NCI-H1417 (cell line): ENCODE data around the gene TSEN54.
"Not testable (repeated sequence)": the region's sequence is repeated elsewhere in the genome, so short reads cannot be mapped to it uniquely, and the experiment has no call there.

Experiments
- DNase-seq, 3 experiments: peaks; one replicate each; lab custom pipeline; 2025; lab: John Stamatoyannopoulos, UW

The TSEN54 gene

DNA sequence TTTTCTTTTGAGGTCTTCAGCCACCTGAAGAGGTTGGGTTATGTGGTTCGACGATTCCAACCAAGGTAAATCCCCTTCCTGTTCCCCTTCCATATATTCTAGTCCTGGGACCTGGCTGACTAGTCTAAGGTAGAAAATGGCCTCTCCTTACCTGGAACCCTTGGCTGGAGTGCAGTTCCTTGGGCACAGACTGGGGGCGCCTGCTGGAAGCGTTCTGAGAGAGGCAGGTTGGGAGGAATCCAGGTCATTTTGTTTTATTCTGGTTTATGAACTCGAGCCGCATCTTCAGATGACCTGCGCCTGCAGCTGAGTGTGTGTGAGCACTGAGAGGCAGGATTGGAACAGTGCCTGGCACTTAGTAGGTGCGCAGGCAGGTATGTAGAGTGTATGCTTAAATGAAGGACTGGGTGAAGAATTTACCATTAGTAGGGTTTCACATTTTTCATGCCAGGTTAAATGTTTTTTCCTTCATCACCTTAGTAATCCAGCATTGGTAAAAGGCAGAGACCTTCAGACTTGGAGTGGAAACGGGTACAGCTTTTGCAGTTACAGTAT, 2.7 kb downstream of the TSEN54 start:
- DNase-seq: no peak

DNA sequence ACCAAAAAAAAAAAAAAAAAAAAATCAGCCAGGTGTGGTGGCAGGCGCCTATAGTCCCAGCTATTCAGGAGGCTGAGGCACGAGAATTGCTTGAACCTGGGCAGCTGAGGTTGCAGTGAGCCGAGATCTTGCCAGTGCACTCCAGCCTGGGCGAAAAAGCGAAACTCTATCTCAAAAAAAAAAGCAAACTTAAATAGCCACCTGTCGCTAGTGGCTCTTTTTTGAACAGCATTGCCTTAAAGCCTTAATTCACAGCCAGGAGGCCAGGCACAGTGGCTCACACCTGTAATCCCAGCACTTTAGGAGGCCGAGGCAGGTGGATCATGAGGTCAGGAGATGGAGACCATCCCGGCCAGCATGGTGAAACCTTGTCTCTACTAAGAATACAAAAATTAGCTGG, 4.1 kb downstream of the TSEN54 start:
- not testable (repeated sequence) for DNase-seq

DNA sequence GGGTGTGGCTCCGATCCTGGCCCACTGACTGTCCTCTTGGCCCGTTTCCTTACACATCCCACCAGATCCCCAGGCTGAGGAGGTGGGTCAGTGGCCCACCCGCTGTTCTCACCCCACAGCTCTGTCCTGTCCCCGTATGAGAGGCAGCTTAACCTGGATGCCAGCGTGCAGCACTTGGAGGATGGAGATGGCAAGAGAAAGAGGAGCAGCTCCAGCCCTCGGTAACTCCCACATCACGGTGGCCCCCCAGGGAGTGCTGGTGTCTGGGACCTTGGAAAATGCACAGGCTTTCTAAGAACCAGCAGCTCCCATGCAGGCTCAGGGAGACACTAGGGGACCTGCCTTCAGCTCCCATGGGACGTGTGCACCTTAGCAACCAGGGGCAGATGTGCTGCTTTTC, 5.0 kb downstream of the TSEN54 start:
- DNase-seq: no peak

DNA sequence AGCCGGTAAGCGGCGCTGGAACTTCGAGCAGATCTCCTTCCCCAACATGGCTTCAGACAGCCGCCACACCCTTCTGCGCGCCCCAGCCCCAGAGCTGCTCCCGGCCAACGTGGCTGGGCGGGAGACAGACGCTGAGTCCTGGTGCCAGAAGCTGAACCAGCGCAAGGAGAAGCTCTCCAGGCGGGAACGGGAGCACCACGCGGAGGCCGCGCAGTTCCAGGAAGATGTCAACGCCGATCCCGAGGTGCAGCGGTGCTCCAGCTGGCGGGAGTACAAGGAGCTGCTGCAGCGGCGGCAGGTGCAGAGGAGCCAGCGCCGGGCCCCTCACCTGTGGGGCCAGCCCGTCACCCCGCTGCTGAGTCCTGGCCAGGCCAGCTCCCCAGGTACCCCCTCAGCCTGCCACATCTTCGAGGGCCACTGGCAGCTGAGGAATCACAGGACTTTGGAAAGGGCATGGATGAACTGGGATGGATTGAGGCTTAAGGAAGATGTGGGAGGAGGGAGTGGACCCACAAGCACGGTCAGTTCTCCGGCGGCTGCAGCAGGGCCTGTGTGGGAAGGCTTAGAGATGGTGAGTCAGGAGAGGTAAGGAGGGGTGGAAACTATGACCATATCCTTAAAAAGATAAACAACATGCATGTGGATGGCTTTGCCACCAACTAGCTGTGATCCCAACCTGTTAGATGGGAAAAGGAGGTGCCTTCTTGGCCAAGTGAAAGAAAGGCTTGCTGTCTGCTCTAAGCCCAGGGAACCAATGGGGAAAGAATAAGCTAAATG, 5.8 kb downstream of the TSEN54 start:
- DNase-seq: no peak

DNA sequence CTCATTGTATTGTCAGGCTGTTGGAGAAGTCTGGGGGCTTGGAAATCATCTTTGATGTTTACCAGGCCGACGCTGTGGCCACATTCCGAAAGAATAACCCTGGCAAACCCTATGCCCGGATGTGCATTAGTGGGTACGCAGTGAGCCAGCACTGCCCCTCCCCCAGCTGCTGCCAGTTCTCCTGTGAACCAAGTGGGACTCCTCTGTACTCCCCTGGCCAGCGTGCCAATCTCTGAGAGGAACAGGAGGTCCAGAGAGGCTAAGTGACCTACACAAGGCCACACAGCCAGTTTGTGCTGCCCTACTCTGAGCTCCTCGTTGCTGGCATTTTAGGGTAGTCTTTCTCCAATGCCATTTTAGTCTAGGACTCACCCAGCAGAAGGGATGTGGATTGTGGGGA, 7.3 kb downstream of the TSEN54 start:
- no peak for DNase-seq

DNA sequence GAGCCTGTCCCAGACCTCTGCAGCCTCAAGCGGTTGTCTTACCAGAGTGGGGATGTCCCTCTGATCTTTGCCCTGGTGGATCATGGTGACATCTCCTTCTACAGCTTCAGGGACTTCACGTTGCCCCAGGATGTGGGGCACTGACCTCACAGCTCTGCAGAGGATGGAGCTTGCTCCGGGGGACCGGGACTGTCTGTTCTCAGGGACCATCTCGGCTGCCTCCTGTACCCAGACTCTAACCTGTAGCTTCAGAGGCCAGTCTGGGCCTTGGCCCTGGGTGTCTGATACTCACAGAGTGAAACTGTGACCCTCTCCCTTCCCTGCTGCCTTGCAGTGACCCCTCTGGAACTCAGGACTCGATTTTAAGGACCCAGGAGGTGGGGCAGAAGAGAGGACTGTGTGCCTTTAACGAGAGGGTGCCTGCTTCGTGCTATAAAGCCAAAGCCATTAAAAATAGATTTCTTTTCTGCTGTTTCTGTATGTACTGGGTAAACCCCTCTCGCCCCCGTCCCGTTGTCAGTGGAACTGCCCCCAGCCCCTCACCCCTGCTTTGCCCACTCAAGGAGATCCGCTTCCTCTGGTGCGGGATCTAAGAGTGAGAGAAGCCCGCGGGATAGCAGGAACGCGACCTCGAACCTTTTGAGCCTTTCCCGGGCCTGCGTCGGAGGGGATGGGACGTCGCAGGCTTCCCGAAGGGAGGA, 8.1 kb downstream of the TSEN54 start:
- DNase-seq: no peak

DNA sequence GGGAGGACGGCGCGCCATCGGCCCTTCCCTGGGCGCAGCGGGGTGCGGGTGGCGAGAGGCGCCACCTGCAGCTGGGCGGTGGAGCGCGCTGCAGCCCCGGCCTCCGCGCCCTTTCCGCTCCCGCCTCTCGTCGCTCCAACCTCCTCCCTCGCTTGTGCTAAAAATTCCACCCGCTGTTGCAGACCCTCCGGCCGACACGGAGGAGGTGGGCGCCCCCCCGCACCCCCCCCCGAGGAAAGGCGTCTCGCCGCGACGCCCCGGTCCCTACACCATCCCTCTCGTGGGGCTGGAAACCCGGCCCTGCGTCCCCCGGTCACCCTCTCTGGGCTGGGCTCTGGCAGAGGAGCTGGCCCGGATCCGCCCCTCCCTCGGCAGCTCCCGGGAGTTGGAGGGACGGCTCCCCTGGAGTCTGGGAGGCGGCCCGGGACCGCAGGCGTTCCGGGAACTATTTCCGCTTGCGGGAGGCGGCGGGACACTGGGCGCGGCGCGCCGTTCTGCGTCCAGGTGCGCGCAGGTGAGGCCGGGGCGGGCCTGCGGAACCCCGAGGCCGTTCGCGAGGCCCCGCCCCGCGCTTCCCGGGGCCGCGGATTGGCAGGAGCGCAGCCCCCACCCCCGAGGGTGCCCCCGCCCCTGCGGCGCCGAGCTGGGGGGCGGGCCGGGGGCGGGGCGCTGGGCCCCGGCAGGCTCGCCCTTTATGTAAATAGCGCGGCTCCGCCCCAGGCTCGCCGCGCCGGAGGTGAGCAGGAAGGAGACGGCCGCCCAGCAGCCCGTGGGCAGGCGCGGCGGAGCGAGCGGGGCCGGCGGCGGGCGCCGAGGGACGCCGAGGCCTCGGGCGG, 8.9 kb downstream of the TSEN54 start, which contains the start of gene LLGL2:
LLGL2 (plus strand) TSS at position 728 of the 836 bp plus-strand sequence. CDS start 17,730 bp downstream, outside the sequence.
- peak; percentile 95 to 97 (median 97) for DNase-seq

DNA sequence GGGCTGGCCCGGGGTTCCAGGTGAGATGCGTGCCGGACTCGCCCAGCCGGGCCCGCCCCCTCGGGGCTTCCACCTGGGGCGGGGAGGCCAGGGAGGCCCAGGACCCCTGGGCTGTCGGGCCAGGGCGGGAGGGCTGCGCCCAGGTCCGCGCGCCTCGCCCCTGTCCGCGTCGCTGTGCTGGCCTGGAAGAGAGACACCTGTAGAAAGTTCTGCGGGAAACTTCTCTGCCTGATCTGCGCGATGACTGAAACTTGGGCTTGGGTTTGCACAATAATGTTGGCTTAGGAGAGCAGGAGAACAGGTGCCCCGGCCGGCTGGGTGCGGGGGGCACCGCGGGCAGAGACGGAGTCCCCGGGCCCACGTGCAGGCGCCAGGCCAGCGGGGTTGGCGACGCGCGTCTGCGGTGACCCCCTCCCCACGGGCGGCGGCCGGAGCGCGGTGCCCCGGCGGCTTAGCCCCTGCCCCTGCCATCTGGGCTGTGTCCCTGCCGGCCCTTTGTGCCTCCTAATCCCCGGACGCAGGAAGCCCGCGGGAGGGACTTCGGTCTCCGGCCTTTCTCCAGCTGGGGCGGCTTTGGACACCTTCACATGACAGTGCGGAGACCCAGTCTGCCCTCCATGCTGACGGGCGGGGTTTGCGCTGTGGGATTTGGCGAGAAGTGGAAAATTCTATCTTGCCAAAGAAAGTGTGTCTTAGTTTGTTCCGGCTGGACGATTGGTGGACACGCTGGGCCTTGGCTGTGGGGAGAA, 9.7 kb downstream of the TSEN54 start:
- DNase-seq: peak in 2 of 3 experiments; percentile 66 to 73

DNA sequence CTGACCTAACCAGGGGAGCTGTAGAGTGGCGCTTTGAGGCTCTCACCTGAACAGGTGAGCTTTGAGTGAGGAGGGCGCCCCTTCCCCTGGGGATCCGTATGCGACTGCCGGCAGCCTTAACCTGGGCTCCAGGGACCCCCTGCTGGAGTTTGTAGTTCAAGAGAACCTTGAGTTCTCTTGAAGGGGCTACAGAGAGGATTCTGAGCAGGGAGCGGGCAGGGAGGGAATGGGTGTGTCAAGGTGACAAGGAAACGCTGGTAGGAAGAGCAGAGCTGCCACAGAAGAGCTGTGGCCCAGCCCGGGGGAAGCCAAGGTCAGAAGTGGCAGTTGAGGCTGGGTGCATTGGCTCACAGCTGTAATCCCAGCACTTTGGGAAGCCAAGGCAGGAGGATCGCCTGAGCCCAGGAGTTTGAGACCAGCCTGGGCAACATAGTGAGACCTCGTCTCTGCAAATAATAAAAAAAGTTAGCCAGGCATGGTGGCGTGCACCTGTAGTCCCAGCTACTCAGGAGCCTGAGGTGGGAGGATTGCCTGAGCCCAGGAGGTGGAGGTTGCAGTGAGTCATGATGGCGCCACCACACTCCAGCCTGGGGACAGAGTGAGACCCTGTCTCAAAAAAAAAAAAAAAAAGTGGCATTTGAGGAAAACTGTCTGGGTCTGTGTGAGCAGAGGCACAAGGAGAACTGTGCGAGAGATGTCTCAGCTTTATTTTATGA, 10.4 kb downstream of the TSEN54 start:
- peak in 1 of 3 experiments; percentile 49 for DNase-seq

DNA sequence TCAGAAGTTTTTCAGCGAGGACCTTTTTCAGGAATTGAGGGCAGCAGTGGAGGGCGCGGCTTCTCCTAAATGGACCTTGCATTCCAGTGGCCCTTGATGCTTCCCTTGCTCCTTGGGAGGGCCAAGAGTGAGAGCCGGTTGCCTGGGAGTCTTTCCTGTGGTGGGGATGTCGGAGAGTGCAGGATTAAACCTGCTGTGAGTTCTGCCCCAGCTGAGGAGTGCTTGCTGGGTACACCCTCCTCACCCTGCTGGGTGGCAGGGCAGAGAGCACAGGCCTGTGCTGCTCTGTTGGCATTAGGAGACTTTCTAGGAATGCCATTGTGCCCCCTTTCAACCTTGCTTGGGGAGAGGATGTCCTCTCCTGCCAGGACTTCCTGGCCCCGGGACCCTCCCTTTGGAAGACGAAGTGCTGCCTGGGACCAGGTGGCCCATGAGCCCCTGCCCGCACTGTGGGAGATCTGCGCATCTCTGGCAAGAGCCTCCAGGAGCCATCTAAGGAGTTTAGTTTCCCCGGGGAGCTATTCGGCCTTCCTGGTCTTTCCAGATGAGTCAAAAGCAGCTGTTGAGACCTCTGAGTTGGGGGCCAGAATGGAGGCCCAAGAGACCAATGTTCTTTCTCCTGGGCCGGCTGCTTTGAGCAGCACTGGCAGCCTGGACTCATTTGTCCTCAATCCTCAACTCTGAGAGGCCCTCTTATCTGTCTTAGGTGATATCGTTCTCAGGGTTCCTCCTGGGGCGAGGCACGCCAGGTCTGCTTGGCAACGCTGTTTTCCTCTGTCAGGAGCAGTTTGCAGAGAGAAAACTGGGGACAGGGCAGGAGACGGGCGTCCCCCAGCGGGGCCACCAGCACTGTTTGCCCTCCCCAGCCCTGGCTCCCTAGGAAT, 14.8 kb downstream of the TSEN54 start:
- no peak for DNase-seq

DNA sequence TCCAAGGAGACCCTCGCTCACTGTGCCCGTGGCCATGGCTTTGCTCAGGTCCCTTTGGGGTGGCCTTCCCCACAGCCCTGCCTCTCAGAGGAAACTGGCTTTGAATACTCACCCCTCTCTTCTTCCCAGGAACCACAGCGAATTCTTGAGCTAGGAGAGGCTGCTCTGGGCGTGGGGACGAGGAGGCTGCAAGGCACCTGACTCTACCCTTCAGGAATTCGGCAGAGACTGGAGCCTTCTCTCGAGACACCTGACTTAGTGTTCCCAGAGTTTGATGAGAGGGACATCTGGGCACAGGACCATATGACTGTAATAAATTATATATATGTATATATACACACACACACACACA, 15.4 kb downstream of the TSEN54 start:
- no peak for DNase-seq

DNA sequence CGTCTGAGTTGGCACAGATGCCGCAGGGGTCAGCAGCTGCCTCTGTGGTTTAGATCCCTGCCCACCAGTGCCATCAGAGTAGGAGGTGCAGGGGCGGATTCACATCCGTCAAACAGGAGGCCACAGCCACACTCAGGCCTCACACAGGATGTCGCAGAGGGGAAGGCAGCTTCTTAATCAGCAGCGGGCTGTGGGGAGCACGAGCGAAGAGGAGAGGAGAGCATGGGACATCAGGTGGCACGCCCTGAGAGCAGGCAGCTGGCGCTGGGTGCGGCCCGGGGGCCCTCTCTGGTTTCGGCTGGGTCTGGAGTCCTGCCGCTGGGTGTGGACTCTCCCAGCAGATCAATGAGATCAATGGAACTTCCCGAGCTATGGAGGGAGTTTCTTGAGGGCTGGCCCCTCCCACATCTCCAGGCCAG, 18.8 kb downstream of the TSEN54 start:
- DNase-seq: no peak

DNA sequence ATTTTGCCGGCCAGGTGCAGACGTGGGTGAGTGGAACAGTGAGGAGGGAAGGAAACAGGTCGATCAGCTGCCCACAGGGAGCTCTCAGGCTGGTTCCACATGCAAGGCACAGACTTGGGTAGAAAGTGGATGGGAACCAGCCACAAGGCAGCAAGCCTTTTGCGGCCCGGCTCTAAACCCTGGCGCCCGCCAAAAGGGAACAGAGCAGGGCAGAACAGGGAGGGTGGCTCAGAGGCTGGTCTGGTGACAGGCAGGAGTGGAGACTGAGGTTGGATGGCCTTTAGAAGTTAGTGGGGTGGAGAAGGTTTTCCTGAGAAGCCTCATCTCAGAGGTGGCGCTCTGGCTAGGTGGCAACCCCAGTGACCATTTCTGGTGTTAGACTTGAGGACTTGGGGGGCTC, 19.5 kb downstream of the TSEN54 start:
- DNase-seq: no peak

DNA sequence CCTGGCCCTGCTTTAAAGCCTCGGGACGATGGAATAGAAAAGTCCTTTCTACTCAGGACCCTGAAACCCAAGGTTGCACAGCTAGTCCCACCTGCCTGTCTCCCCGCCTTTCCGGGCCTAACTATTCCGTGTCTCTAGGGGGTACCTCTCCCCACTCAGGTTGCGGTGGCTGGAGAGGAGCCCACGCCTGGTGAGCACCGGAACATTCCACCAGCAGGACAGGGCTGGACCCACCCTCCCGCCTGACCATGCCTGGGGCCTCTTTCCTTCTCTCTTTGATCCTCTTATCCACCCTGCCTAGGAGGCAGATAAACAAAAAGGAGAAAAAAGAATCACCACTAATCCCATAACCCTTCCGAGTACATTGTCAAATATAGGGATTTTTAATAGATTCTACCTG, 20.0 kb downstream of the TSEN54 start:
- DNase-seq: no peak

DNA sequence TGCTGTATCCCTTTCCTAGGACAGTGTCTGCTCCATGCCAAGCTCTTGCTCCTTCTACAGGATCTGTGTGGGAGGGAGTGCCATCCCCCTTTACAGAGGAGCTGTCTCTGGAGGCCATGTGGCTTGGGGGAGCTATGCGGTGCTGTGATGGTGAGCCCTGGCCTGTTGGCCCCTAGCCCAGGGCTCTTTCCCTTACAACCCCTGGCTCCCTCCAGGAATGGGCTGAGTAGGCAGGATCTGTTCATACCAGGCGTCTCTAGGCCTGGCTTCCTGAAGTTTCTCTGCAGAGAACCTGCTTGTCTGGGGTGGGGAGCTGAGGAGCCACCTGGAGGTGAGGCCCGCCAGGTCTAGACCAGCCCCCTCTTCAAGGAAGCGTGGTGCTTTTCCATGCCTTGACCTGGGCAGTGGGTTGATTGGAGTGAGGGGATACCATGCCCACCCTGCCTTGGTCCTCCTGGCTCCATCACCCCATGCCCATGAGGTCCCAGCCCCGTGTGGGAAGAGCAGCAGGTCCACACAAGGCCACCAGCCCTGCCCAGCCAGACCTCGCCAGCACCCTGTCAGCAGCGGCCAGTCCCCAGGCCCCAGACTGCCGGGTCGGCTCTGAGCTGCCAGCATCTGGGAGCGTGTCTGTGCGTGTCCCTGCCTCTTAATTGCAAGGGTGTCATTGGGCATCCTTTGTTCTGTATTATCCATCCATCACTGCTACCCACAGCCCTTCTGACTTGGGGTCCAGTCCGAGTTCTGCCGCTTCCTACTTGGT, 23.8 kb downstream of the TSEN54 start:
- DNase-seq: peak in 1 of 3 experiments; percentile 36

DNA sequence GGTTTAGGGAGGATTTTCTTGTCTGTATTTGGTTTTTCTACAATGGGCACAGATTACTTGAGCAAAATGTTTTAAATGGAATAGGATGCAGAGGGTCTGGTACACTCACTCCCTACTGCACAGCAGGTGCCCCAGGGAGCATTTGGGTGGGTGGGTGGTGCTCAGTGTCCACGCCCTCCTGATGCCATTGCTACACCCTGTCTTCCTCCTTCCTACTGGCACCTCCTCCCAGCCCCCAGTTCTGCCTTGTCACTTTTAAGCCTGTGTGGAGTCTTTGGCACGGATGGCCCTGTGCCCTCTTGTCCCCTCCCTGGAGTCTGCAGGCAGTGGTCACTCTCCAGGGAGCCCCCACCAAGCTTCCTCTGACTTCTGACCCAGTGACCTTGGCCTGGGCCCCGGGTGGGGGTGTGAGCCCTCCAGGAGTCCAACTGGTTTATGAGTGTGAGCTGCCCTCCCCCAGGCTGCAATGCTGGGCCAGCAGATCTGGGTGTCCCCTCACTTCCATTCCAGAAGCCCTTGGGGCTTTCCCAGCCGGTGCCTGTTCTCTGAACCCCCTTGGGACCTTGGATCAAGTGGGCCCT, 24.7 kb downstream of the TSEN54 start:
- no peak for DNase-seq

DNA sequence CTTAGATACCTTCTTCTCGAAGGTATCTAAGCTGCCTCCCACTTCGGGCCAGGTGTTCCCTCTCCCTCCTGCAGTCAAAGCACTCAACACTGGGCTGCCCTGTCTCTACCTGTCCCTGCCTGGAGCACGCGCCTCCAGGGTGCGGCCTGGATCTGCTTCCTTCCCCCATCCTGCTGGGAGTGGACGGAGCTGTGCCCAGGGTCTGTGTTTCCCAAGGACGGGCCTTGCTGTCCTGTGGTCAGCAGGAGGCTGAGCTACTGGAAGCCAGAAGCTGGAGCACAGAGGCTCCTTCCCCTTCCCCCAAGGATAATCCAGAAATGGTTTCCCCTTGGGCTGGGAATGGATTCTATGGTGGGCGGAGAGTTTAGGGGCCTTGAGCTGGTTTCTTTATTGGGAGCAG, 25.9 kb downstream of the TSEN54 start:
- no peak for DNase-seq

DNA sequence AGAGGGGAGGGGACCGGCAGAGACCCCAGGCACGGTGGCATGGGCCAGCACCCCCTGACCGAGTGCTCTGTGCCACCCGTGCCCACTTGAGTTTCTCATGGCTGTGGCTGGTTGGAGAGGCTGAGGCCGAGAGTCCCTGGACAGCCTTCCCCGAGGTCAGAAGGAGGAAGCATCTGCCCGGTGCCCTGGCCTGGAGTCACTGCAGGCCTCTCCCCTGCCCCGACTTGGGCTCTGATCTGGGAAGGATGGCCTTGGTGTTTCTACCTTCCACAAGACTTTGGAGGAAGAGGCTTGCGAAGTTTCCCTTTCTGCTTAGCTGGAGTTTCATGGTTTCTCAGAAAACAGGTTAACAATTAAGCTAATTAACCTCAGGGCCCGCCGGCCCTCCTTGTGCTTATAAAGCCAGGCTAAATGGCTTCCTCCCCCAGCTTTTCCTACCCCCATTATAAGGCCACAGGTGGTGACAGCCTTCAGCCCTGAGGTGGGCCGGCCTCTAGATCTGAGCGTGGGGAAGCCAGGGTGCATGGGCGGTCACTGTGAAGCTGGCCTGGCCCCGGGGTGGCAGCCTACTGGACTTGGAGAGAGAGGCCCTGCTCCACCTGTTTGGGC, 26.5 kb downstream of the TSEN54 start:
- no peak for DNase-seq
